Neural progenitor cell (in vitro differentiated cells): ENCODE measurements around the gene TMEM51.

Experiments used
- EZH2 ChIP-seq: fragments of 200-600 bp; sonication (generic); IDR thresholded peaks from 2 replicates; pipeline ENCODE4 v1.6.1; 2017; ENCODE audit warnings: antibody characterized with exemption, mild to moderate bottlenecking, moderate library complexity
- EZH2phosphoT487 ChIP-seq: fragments of 200-600 bp; sonication (generic); IDR thresholded peaks from 2 replicates; pipeline ENCODE4 v1.6.1; 2017; ENCODE audit warnings: antibody characterized with exemption
- TF ChIP-seq, protein P1 (sequence below): fragments of 200-600 bp; sonication (generic); IDR thresholded peaks from 2 replicates; pipeline ENCODE4 v1.5.1; 2017; ENCODE audit warnings: antibody characterized with exemption, mild to moderate bottlenecking

DNA sequence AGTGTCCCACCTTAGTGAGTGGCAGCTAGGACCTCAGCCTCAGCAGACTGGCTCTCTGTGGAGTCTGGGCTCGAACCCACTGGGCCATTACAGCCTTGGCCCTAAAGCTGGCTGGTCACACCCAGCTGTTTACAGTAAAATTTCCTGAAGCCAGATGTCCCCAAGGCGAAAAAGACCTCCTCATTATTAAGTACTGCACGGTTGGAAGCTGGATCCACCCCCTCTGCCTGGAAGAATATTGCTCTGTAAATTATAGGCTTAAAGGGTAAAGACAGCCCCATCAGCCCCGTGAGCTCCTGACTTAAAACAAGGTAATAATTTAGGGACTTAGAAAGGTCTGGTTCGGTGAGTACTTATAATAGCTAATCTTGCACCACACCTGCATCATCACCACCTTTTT is 30.3 kb upstream of the TMEM51 start:
- TF ChIP-seq, protein P1, sequence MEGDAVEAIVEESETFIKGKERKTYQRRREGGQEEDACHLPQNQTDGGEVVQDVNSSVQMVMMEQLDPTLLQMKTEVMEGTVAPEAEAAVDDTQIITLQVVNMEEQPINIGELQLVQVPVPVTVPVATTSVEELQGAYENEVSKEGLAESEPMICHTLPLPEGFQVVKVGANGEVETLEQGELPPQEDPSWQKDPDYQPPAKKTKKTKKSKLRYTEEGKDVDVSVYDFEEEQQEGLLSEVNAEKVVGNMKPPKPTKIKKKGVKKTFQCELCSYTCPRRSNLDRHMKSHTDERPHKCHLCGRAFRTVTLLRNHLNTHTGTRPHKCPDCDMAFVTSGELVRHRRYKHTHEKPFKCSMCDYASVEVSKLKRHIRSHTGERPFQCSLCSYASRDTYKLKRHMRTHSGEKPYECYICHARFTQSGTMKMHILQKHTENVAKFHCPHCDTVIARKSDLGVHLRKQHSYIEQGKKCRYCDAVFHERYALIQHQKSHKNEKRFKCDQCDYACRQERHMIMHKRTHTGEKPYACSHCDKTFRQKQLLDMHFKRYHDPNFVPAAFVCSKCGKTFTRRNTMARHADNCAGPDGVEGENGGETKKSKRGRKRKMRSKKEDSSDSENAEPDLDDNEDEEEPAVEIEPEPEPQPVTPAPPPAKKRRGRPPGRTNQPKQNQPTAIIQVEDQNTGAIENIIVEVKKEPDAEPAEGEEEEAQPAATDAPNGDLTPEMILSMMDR: no peak
- TF ChIP-seq EZH2 (no peak), EZH2phosphoT487 (no peak)
